ENCODE results near the gene USF1. TPM values are rescaled to one million over a fixed set of nuclear protein-coding genes. Genes with fewer than 3 reads are reported as not detected.
A peak's percentile ranks its signal among the peaks of the same experiment; 100 is the strongest.

USF1 gene
- total and polyA plus RNA-seq, 9 of the 15 experiments (the other 6 are each of a cell fraction or from before 2014, with no cell fraction given), result 7.4 to 60.2 (median 54.2) TPM

DNA sequence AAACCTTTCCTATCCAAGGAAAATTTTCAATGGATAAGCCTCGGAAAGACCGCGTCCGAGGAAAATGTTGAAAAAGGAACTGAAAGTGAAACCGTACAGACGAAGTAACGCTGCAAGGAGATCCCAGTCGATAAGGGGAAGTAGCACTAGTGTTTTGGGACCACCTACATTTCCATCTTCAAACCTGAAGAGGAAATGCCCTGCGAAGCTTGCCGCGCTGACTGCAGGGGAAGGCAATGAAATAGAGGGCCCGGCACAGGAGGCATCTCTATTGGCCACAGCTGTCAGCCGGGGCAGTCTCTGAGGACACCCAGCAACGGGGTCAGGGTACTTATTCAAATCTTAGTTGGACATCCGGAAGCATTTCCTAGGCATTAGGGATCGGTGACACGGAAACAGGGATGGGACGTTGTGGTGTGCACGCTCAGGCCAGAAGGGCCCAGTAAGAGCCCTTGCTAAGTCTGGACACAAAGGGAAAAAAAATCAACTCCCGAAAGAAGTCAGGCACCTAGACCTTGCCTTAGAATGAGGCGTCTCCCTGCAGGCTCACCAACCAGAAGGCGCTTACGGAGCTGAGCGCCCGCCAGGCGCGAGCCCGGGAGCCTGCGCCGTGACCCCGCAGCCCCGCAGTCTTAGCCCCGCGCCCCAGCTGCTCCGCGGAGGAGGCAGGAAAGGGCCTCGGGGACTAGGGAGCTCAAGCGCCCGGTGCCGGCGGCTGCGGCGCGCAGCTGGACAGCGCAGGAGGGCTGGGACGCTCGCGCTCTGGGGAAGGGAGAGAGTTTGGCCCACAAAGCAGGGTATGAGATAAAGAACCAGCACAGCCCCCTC lies 655 bp downstream of the USF1 start (continued):
- TF ChIP-seq, protein P1, sequence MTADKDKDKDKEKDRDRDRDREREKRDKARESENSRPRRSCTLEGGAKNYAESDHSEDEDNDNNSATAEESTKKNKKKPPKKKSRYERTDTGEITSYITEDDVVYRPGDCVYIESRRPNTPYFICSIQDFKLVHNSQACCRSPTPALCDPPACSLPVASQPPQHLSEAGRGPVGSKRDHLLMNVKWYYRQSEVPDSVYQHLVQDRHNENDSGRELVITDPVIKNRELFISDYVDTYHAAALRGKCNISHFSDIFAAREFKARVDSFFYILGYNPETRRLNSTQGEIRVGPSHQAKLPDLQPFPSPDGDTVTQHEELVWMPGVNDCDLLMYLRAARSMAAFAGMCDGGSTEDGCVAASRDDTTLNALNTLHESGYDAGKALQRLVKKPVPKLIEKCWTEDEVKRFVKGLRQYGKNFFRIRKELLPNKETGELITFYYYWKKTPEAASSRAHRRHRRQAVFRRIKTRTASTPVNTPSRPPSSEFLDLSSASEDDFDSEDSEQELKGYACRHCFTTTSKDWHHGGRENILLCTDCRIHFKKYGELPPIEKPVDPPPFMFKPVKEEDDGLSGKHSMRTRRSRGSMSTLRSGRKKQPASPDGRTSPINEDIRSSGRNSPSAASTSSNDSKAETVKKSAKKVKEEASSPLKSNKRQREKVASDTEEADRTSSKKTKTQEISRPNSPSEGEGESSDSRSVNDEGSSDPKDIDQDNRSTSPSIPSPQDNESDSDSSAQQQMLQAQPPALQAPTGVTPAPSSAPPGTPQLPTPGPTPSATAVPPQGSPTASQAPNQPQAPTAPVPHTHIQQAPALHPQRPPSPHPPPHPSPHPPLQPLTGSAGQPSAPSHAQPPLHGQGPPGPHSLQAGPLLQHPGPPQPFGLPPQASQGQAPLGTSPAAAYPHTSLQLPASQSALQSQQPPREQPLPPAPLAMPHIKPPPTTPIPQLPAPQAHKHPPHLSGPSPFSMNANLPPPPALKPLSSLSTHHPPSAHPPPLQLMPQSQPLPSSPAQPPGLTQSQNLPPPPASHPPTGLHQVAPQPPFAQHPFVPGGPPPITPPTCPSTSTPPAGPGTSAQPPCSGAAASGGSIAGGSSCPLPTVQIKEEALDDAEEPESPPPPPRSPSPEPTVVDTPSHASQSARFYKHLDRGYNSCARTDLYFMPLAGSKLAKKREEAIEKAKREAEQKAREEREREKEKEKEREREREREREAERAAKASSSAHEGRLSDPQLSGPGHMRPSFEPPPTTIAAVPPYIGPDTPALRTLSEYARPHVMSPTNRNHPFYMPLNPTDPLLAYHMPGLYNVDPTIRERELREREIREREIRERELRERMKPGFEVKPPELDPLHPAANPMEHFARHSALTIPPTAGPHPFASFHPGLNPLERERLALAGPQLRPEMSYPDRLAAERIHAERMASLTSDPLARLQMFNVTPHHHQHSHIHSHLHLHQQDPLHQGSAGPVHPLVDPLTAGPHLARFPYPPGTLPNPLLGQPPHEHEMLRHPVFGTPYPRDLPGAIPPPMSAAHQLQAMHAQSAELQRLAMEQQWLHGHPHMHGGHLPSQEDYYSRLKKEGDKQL (CRISPR knock-in tag; IDR thresholded peaks at IDR 0.05; ENCODE audit: borderline replicate concordance), result no peak
- 0 out of 2 replicates have a peak, but pooled peaks have one; percentile 23 for TF ChIP-seq ZFPM2 (CRISPR knock-in tag; IDR thresholded peaks at IDR 0.05)
- 0 out of 2 replicates have a peak, but pooled peaks have one; percentile 24 for TF ChIP-seq ARID1B (IDR thresholded peaks at IDR 0.05)
- TF ChIP-seq GATAD2A (IDR thresholded peaks at IDR 0.05), result no peak
- TF ChIP-seq, protein P2, sequence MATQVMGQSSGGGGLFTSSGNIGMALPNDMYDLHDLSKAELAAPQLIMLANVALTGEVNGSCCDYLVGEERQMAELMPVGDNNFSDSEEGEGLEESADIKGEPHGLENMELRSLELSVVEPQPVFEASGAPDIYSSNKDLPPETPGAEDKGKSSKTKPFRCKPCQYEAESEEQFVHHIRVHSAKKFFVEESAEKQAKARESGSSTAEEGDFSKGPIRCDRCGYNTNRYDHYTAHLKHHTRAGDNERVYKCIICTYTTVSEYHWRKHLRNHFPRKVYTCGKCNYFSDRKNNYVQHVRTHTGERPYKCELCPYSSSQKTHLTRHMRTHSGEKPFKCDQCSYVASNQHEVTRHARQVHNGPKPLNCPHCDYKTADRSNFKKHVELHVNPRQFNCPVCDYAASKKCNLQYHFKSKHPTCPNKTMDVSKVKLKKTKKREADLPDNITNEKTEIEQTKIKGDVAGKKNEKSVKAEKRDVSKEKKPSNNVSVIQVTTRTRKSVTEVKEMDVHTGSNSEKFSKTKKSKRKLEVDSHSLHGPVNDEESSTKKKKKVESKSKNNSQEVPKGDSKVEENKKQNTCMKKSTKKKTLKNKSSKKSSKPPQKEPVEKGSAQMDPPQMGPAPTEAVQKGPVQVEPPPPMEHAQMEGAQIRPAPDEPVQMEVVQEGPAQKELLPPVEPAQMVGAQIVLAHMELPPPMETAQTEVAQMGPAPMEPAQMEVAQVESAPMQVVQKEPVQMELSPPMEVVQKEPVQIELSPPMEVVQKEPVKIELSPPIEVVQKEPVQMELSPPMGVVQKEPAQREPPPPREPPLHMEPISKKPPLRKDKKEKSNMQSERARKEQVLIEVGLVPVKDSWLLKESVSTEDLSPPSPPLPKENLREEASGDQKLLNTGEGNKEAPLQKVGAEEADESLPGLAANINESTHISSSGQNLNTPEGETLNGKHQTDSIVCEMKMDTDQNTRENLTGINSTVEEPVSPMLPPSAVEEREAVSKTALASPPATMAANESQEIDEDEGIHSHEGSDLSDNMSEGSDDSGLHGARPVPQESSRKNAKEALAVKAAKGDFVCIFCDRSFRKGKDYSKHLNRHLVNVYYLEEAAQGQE (IDR thresholded peaks at IDR 0.05; ENCODE audit: borderline replicate concordance), result peak; percentile 48
- TF ChIP-seq, protein P2 (CRISPR knock-in tag; IDR thresholded peaks at IDR 0.05; ENCODE audit: low read depth), result peak; percentile 72; the same call in 1 of the 2 replicates
- TF ChIP-seq, protein P3, sequence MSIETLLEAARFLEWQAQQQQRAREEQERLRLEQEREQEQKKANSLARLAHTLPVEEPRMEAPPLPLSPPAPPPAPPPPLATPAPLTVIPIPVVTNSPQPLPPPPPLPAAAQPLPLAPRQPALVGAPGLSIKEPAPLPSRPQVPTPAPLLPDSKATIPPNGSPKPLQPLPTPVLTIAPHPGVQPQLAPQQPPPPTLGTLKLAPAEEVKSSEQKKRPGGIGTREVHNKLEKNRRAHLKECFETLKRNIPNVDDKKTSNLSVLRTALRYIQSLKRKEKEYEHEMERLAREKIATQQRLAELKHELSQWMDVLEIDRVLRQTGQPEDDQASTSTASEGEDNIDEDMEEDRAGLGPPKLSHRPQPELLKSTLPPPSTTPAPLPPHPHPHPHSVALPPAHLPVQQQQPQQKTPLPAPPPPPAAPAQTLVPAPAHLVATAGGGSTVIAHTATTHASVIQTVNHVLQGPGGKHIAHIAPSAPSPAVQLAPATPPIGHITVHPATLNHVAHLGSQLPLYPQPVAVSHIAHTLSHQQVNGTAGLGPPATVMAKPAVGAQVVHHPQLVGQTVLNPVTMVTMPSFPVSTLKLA (conservative IDR thresholded peaks at IDR 0.05), result peak in 1 of 2 experiments; percentile 51; a peak in 1 of 4 replicates
- TF ChIP-seq ZBTB7A (IDR thresholded peaks at IDR 0.05; ENCODE audit: borderline replicate concordance, control insufficient read depth, low read depth, low read length), result peak; percentile 82; the same call in 1 of the 2 replicates
- 0 out of 2 replicates have a peak, but pooled peaks have one; percentile 17 for TF ChIP-seq ZNF232 (CRISPR knock-in tag; IDR thresholded peaks at IDR 0.05)
